Measurements from ENCODE around the gene HK2. TPM values are rescaled to one million over a fixed set of nuclear protein-coding genes. Genes with fewer than 3 reads are reported as not detected.

The HK2 gene
- total RNA-seq, 2 donors from 2014 or later: 21.5 to 31.5 TPM

DNA sequence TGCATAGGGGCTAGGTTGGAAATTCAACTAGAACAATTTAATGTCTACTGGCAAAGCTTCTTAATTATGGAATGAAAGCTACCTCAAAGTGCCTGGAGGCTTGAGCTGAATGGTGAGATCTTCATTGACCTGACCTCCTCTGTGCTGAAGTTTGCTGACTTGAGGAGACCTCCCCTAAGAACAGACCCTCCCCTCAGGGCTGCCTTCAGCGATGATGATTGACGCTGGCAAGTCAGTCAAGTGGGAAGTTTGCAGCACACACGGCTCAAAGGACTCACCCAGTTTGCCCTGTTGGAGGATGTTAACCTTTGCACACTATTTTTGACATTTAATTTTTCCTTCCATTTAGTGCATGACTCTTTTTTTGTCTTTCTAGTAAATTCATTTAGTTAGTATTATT is 107.4 kb downstream of the HK2 start:
- Histone ChIP-seq H3K4me1 (ENCODE audit: control insufficient read depth, insufficient read depth, low read length) (peaks cover 7% of the 10 kb centered on the region), H3K9ac (ENCODE audit: extremely low read depth, low read length, poor library complexity, severe bottlenecking) (no peak overlapping the region), H3K9me3 (ENCODE audit: control insufficient read depth, low read length) (no peaks in the 10 kb centered on the region), H3K27me3 (ENCODE audit: control insufficient read depth, insufficient read depth, low read length, poor library complexity, severe bottlenecking) (no peaks in the 10 kb centered on the region), H3K27ac (ENCODE audit: low read depth, low read length) (no peak overlapping the region), H3K4me3 (ENCODE audit: low read length) (no peak overlapping the region), H3K36me3 (ENCODE audit: control insufficient read depth, insufficient read depth, low read length) (no peaks in the 10 kb centered on the region)
- no peaks in the 10 kb centered on the region for H3K36me3 Mint-ChIP-seq (ENCODE audit: low read depth)
- H3K4me3 Mint-ChIP-seq: no peak overlapping the region
- no peaks in the 10 kb centered on the region for H3K9me3 Mint-ChIP-seq
- no peaks in the 10 kb centered on the region for H3K27me3 Mint-ChIP-seq (ENCODE audit: insufficient read depth)
- peaks cover 12% of the 10 kb centered on the region for H3K4me1 Mint-ChIP-seq
- no peak for DNase-seq
- H3K27ac Mint-ChIP-seq: no peak overlapping the region
- WGBS, 2 experiments (ENCODE audit: insufficient coverage in 1 of 2, insufficient read length in 1 of 2): 87 to 93% methylated on average over 3 of the region's 3 CpGs
- TF ChIP-seq, protein P1, sequence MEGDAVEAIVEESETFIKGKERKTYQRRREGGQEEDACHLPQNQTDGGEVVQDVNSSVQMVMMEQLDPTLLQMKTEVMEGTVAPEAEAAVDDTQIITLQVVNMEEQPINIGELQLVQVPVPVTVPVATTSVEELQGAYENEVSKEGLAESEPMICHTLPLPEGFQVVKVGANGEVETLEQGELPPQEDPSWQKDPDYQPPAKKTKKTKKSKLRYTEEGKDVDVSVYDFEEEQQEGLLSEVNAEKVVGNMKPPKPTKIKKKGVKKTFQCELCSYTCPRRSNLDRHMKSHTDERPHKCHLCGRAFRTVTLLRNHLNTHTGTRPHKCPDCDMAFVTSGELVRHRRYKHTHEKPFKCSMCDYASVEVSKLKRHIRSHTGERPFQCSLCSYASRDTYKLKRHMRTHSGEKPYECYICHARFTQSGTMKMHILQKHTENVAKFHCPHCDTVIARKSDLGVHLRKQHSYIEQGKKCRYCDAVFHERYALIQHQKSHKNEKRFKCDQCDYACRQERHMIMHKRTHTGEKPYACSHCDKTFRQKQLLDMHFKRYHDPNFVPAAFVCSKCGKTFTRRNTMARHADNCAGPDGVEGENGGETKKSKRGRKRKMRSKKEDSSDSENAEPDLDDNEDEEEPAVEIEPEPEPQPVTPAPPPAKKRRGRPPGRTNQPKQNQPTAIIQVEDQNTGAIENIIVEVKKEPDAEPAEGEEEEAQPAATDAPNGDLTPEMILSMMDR (conservative IDR thresholded peaks at IDR 0.05): no peak

- Histone ChIP-seq H3K9me3 (ENCODE audit: control insufficient read depth, low read length) (no peaks in the 10 kb centered on the region), H3K36me3 (ENCODE audit: control insufficient read depth, insufficient read depth, low read length) (no peaks in the 10 kb centered on the region), H3K4me3 (ENCODE audit: low read length) (no peak overlapping the region), H3K4me1 (ENCODE audit: control insufficient read depth, insufficient read depth, low read length) (peaks cover 7% of the 10 kb centered on the region), H3K27me3 (ENCODE audit: control insufficient read depth, insufficient read depth, low read length, poor library complexity, severe bottlenecking) (no peaks in the 10 kb centered on the region), H3K9ac (ENCODE audit: extremely low read depth, low read length, poor library complexity, severe bottlenecking) (no peak overlapping the region), H3K27ac (ENCODE audit: low read depth, low read length) (no peak overlapping the region)
- TF ChIP-seq, protein P1 (conservative IDR thresholded peaks at IDR 0.05): peak; percentile 58
- no peaks in the 10 kb centered on the region for H3K9me3 Mint-ChIP-seq
- 70 to 81% methylated on average over 1 to 5 of the region's 5 CpGs for WGBS, 2 experiments (ENCODE audit: insufficient coverage in 1 of 2, insufficient read length in 1 of 2)
- no peaks in the 10 kb centered on the region for H3K36me3 Mint-ChIP-seq (ENCODE audit: low read depth)
- no peaks in the 10 kb centered on the region for H3K27me3 Mint-ChIP-seq (ENCODE audit: insufficient read depth)
- H3K27ac Mint-ChIP-seq: no peak overlapping the region
- DNase-seq: no peak
- H3K4me3 Mint-ChIP-seq: no peak overlapping the region
- peaks cover 12% of the 10 kb centered on the region for H3K4me1 Mint-ChIP-seq
These were observed 108.3 kb downstream of the HK2 start for GRCh38 chr2:74942263-74942662.

Other genes starting within 250 kb of the HK2 start
- gene M1AP, start 185.8 kb upstream of the HK2 start, total RNA-seq: 1 to 10 TPM; 3.8 to 5.5 TPM
- gene SEMA4F, start 179.9 kb upstream of the HK2 start, total RNA-seq: 10 to 100 TPM in 1 of 2 donors, 1 to 10 TPM in 1; 7.0 to 10.1 TPM
- gene POLE4, start 124.5 kb downstream of the HK2 start, total RNA-seq: 10 to 100 TPM; 38.4 to 40.9 TPM

Data from endodermal cell (in vitro differentiated cells).